Epithelial cell of proximal tubule (primary cell): ENCODE data around the gene ABL2. TPM values are rescaled to one million over a fixed set of nuclear protein-coding genes. Genes with fewer than 3 reads are reported as not detected.
"Not testable (repeated sequence)": the region's sequence is repeated elsewhere in the genome, so short reads cannot be mapped to it uniquely, and the experiment has no call there.

Experiments used
- DNase-seq: peaks from one replicate; pipeline ENCODE4 v3.0.0-alpha.2; 2011; ENCODE audit warnings: low read depth
- H3K4me3 ChIP-seq: 2 replicates; pipeline ENCODE4 v1.5.1; 2011; ENCODE audit warnings: low read depth, mild to moderate bottlenecking, low read length
- total RNA-seq: library from RNA; depleted of rRNA; stranded (reverse); fragments of >200 nt; gene quantifications from 2 replicates; pipeline ENCODE4 v1.2.3, GENCODE V29; 2015
- TF ChIP-seq, protein P1 (sequence below): conservative IDR thresholded peaks from 2 replicates; pipeline ENCODE4 v1.5.1; 2012; ENCODE audit warnings: low read depth, mild to moderate bottlenecking, low read length

Gene ABL2
- total RNA-seq, 1 donor from 2014 or later = 12.2 TPM

DNA sequence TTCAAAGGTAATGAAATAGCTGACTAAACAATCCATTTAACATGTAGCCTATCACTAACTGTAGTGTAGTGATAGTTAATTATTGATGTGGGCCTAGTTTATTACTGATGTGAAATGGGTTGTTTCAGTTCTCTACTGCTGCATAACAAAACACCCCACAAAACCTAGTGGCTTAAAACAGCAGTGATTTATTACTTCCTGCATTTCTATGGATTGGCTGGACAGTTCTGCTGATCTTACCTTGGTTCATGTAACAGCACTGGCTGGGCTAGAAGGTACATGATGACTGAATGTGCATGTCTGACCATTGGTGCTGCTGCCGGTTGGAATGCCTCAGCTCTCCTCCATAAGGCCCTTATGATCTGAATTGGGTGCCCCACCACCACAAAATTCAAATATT, 5.4 kb upstream of the ABL2 start:
- TF ChIP-seq, protein P1, sequence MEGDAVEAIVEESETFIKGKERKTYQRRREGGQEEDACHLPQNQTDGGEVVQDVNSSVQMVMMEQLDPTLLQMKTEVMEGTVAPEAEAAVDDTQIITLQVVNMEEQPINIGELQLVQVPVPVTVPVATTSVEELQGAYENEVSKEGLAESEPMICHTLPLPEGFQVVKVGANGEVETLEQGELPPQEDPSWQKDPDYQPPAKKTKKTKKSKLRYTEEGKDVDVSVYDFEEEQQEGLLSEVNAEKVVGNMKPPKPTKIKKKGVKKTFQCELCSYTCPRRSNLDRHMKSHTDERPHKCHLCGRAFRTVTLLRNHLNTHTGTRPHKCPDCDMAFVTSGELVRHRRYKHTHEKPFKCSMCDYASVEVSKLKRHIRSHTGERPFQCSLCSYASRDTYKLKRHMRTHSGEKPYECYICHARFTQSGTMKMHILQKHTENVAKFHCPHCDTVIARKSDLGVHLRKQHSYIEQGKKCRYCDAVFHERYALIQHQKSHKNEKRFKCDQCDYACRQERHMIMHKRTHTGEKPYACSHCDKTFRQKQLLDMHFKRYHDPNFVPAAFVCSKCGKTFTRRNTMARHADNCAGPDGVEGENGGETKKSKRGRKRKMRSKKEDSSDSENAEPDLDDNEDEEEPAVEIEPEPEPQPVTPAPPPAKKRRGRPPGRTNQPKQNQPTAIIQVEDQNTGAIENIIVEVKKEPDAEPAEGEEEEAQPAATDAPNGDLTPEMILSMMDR = no peak
- DNase-seq = no peak

DNA sequence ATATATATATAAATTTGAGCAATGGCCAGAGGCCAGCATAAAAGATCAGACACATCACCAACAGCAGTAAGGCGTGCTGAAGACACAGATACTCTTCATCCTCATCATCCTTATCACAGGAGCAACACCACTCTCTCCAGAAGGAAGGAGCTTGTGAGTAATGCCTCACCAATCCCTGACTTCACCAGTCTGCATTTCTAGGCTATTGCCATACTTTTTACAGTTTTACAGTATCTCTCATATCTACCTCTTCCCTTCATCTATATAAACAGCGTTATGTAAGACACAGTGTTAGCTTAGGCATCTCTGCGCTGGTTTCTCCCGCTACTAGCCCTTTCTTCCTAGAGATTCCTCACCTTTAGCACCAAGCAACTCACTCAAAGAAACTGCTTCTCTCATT, 2.4 kb upstream of the ABL2 start:
- DNase-seq = no peak
- TF ChIP-seq, protein P1 = no peak
- H3K4me3 ChIP-seq = no peak overlapping the region

More for the DNA sequence above, 5.4 kb upstream of the ABL2 start:
- H3K4me3 ChIP-seq = no peak overlapping the region

DNA sequence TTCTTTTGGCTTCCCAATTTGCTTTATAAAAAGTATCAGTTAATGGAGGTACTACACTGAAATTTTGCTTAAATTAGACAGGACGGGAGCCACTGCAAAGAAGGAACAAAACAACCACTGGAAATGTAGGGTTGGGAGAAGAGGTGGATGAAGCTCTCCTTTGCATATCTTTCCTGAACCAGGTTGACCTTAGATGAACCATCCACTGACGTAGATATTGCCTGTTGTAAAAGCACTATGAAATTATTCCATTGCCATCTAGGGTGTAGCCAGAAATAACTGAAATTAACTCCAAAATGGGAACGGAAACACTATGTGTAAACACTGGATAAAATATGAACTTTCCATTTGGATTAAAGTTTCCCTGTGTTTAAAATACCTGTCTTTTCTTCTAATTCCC, 1.2 kb upstream of the ABL2 start:
- TF ChIP-seq, protein P1 = no peak
- H3K4me3 ChIP-seq = no peak overlapping the region
- DNase-seq = no peak

DNA sequence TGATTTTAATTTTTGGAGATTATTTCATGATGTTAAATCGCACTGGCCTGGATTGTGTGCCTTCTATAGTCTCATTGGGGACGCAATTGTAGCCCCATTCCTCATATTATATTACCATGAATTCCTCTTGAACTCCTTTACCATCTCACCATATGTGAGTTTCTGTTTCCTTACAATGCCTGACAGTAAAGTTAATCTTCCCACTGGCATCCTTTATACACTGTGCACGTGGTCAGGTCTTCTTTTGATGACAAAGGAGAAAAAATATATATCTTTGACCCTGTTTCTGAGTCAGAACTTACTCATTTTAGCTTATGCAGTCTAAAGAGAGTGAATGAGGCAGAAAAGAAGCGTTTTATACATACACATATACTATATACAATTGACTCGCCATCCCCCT, 774 bp upstream of the ABL2 start:
- TF ChIP-seq, protein P1 = no peak
- no peak for DNase-seq
- peak overlapping the region; percentile 69 for H3K4me3 ChIP-seq

DNA sequence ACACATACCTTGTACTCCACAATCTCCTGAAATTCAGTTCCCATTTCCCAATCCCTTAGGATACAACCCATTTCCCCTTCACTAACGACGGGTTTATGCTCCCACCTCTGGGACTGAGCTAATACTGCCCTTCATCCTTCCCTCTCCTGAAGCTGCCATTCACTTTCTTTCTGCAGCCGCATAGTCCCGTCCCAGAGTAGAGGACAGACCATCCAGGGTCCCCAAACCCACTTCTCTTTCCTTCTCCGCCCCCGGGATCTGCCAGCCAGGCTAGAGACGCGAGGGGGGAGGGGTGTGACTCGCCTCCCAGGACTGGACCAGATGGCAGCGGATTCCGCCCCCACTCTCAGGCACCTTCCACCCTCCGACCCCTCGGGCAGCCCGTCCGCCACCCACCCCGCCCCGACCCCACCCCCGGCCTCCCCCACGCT, 679 bp downstream of the ABL2 start:
- DNase-seq = no peak
- TF ChIP-seq, protein P1 = no peak

DNA sequence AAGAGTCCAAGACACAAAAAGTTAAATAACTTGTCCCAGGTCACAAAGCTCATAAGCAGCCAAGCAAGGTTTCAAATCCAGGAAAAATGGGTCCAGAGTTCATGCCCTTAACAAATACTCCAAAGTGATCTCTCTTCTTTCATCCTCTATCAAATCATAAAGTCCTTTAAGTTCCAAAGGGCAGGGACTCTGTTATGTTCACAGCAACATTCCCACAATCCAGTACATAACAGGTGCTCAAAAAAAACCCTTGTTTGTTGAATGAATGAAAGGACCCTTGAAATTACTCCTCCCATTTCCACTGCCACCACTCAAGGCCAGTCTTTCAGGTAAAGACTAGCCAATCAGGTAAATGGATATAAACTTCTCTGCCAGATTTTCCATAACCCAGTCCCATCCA, 2.7 kb downstream of the ABL2 start:
- TF ChIP-seq, protein P1 = no peak
- no peak overlapping the region for H3K4me3 ChIP-seq
- no peak for DNase-seq

More for the DNA sequence above, 679 bp downstream of the ABL2 start:
- H3K4me3 ChIP-seq = peak overlapping the region; percentile 69

DNA sequence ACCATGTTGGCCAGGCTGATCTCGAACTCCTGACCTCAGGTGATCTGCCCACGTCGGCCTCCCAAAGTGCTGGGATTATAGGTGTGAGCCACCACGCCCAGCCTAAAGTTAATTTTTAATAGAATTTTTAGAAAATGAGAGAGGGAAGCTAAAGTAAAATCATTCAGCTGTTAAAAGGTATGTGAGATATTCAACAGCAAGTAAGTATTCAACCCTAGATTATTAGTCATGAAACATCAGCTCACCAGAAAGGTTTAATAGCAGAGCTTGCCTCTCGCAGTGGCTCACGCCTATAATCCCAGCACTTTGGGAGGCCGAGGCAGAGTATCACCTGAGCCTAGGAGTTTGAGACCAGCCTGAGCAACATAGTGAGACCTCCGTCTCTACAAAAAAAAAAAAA, 5.0 kb downstream of the ABL2 start:
- peak; percentile 52 for DNase-seq

DNA sequence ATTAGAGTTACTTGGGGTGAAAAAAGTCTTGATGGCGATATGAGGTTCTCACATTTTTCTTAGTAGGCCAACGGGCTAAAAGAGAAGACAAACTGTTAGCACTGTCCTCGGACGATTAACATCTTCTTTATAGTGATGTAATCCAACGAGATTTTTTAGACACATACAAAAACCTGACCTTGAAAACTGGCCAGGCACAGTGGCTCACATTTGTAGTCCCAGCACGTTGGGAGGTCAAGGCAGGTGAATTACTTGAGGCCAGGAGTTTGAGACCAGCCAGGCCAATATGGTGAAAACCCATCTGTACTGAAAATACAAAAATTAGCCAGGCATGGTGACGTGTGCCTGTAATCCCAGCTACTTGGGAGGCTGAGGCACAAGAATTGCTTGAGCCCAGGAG, 8.4 kb downstream of the ABL2 start:
- not testable (repeated sequence) for H3K4me3 ChIP-seq, DNase-seq

More for the DNA sequence above, 5.0 kb downstream of the ABL2 start:
- H3K4me3 ChIP-seq = not testable (repeated sequence)
